ENCODE measurements around the gene ZNF287.

- TF ChIP-seq POLR2A (IDR thresholded peaks at IDR 0.05) (no peak), CTCF (IDR thresholded peaks at IDR 0.05) (no peak)
These were observed 53.1 kb downstream of the ZNF287 start for GRCh38 chr17:16515933-16516332.

Data from Peyer's patch (tissue), 4 donors.